Effector CD8-positive, alpha-beta T cell (primary cell): ENCODE data around the gene LSP1.

Source experiments
- DNase-seq: peaks from one replicate; lab custom pipeline; 2025; lab: John Stamatoyannopoulos, UW

LSP1 gene

DNA sequence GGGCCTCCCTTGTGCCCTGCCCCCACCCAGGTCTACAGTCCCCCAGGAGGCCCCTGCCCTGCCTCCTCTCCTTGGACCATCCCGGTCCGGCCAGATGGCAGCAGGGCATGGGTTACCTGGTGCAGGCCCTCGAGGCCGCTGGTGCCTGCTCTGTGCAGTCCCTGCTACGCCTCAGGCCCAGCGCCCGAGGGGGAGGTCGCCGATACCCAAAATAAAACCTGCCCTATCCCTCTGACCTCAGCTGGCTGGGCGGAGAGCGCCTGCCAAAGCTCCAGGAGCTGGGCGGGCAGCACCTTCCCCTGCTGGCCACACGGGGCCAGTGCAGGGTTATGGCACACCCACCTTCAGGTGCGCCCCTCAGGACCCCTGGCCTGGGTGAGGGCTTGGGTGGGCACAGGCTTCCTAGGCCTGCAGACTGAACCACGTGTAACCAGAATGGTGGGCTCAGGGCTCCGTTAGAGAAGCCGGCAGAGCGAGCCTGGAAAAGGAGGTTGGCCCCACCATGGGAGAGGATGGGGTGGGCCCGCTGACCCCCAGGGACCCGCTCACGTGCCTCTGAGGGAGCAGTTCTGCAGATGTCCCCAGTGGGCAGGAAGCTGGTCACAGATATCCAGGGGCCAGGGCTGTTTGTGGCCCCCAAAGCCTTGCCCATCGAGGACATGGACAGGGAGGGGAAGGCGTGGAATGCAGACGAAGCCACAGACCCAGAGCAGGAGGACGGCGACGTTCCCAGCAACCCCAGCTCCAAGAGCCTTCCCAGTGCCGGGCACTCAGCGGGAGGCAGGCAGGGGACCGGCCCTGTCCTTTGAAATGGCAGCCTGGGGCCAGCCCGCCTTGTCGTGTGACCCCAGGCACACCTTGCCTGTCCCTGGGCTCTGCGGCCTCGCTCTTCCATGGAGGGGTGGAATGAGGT, 64.9 kb downstream of the LSP1 start:
- DNase-seq = no peak

DNA sequence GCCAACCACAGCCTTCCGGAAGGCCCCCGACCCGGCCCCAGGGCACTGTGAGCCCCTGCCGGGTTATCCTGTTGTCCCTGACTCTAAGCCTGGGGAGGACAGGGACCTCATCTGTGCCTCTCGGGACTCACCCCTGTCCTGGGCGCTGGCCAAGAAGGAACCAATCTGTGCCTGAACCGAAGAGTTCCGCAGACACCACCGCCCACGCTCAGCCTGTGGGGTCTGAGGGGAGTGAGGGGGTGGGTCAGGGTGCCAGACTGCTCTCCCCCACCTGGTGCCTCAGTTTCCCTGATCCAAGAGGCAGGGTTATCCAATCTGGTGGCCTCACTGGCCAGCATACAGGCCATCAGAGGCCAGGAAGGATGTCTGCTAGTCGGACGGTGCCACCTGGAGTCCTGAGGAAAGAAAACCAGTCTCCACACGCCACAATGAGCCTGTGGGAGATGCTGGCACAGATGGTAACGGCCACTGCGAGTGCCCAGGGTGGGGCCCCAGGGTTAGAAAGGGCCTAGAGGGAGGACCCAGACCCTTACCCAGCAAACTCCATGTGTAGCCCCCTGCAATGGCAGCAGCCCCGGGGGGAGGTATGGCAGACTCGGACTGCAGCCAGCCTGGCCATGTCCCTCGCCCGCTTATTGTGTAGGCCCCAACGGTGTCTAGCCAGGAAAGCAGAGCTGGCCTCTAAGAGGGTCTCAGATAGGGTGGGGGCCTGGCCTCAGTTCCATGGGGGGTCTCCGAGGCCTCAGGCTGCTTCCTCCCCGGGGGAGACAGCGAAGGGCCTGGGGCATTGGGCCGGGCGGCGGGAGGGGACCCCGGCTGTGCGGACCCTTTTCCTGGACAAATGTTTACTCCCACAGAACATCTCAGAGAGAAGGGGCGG, 65.8 kb downstream of the LSP1 start:
- no peak for DNase-seq

DNA sequence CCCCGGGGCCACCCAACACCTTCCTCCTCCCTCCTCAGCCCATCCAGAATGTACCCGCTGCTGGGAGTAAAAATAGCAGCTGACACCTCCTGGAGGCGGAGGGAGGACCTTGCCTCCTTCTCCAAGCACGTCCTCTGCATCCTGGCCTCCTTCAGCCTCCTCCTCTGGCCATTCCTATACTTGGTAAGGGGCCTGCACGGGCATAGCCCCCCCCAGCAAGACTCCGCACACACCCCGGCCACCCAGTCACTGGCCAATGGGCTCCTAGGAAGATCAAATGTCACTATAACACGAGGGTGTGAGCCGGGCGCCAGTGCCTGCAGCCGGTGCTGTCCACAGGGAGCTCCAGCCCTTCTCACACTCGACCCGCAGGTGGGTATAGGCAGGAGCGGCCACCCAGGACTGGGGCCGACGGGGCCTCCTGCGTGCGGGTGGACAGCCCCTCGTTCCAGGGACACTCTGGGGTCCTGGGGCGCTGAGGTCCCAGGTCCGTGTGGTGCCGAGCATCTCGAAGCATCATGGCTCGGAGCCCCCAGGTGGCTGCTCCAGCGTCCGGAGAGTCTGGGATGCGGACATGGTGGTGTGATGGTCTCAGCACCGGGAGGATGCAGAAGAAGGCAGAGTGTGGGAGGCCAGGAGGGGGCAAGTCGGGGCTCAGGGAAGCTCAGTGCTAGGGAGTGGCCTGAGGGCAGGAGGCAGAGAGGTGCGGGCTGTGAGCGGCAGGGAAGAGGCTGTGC, 66.7 kb downstream of the LSP1 start, which contains the start of gene TNNT3:
TSS of gene TNNT3 (plus strand) at position 313 of the 737 bp plus-strand sequence. CDS start 3,172 bp downstream, outside the sequence.
- no peak for DNase-seq

DNA sequence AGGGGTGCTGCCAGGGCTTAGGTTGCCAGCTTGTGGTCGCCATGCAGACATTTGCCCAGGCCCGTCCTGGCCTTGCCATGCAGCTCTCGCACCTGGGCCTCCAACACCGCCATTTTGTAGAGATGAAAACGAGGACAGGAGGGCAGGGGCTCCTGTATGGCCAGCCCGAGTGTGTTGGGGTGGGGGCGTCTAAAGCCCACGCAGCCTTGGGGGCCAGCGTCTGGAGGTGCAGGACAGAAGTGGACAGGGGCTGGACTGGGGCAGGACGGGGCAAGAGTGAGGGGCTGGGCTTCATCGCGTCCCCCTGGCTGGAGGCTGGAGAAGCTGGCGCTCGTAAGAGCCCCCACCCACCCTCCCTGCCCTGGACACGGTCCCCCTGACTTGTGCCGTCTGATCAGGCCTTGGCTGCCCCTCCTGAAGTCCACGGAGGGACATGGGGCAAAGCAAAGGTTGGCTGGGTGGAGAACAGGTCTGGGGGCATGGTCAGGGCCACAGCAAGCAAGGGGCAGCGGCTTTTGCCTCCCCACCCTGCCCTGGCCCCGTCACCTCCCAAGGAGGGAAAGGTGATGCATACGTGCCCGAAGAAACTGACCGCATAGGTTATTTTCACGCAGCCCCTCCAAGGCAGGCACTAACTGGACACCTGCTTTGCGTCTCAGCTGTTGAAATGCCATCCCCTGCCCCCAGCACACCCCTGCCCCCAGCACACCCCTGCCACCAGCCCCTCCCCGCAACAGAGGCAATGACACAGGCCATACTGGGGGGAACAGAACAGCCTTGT, 67.4 kb downstream of the LSP1 start:
- DNase-seq = no peak

DNA sequence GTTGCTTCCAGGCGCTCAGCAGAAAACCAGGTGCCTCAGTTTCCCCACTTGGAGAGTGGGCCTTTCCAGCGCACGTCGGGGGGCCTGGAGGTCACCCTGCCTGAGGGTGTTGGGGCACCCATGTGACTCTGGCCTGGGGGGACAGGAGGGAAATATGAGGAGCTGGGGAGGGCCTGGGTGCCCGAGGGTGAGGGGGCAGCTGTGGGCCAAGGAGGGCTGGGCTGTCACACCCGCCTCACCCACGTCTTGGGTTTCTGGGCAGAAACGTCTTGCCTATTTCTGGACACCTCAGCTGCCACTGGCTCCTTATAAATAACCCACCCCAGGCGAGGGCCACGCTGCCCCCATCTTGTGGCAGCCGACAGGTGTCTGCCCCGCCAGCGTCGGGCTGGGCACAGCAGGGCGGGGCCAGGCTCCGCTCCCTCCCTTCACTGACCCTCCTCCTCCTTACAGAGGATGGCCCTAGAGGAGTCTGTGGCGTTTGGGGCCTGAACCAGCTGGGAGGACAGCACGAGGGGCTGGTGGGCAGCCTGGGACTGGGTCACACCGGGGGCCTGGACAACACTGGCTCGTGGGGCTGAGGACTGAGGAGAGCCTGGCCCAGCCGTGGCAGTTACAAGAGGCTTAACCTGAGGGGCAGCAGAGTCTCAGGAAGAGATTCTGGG, 68.2 kb downstream of the LSP1 start:
- no peak for DNase-seq

DNA sequence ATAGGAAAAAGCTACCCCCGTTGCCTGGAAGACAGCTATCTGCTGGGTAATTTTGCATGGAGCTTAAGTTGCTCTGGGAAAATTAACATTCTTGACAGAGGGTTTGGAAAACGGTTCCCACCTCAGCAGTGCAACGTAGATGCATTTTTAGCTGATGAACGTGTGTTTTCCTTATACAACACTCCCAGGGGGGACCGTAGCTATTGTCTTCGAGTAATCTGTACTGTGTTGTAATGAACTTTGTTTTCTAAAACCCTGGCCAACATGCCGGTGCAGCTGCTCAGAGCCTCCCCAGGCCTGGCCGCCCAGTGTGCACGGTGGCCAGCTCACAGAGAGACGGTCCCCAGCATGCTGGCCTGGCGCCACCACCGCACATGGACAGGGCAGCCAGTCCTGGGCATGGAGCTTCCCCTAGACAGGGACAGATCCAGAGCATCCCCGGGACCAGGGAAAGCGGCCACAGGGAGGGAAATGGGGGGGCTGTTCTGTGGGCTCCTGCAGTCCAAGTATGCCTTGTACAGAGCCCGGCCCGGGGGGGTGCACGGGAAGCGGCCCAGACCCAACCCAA, 68.8 kb downstream of the LSP1 start:
- DNase-seq = no peak

DNA sequence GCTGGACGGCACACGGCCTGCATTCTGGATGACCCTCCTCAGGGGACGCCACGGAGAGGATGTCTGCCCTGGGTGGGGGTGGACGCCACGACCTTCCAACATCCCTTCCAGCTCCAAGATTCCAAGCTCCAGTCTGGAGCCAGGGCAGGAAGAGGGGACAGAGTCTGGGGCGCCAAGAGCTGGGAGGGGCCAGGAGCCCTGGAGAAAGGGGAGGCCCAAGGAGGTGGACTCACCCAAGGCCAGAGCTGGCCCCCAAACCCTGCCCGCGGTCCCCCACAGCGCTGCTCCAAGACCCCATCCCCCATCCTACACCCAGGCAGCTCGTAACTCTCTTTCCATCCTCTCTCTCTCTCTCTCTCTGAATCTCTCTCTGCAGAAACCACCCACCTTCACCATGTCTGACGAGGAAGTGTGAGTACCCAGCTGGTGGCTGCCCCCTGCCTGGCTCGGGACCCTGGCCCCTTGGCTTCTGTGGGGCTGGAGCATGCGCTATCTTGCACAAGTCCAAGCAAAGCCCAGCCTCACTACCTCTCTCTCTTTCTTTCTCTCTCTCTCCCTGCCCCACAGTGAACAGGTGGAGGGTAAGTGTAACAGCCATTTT, 69.7 kb downstream of the LSP1 start:
- DNase-seq = no peak

DNA sequence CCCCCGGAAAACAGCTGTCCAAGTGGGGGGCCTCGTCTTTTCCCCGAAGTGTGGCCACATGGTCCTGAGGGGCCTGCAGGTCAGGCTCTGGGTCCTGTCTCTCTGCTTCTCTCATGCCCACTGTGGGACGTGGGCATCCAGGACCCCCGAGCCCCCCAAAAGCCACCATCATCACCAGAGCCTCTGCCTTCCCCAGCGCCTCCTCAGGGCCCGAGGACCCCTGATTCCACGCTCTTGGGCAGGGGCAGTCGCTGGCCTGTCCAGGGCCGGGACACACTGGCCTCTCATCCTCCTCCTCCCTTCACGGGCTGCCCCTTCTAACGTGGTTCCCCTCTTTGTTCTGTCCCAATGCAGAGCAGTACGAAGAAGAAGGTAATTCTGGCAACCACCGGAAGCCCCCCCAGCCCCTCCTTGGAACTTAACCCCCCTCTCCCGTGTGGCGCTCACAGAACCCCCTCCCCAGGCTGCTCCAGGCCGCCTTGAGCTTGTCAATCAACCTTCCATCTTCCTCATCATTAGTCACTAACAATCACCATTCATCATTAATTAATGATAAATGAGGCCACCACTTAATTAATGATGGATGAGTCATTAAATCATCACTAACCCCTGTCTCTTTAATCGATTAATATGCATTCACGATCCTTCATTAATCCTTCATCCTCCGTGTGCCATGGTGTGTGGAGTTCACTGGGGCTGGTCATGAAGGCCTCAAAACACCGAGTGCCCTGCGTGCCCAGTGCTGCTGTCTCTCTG, 70.5 kb downstream of the LSP1 start:
- DNase-seq = no peak

DNA sequence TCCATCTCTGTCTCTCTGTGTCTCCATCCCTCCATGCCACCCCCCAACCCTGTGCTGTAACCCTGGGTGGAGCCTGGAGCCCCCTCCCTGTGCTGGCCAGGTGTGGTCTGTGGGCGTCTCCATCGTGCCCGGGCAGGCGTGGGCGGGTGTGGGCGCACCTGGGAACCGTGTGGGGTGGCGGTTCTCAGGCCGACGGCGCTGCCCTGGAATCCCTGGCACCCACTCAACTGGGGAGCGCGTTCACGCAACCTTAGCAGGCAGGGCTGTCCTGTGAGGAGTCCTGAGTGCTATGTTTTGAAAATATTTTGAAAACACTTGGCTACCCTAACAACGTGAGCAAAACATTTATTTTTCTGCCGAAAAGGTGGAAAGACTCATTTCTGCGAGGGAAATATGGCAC, 71.3 kb downstream of the LSP1 start:
- no peak for DNase-seq

DNA sequence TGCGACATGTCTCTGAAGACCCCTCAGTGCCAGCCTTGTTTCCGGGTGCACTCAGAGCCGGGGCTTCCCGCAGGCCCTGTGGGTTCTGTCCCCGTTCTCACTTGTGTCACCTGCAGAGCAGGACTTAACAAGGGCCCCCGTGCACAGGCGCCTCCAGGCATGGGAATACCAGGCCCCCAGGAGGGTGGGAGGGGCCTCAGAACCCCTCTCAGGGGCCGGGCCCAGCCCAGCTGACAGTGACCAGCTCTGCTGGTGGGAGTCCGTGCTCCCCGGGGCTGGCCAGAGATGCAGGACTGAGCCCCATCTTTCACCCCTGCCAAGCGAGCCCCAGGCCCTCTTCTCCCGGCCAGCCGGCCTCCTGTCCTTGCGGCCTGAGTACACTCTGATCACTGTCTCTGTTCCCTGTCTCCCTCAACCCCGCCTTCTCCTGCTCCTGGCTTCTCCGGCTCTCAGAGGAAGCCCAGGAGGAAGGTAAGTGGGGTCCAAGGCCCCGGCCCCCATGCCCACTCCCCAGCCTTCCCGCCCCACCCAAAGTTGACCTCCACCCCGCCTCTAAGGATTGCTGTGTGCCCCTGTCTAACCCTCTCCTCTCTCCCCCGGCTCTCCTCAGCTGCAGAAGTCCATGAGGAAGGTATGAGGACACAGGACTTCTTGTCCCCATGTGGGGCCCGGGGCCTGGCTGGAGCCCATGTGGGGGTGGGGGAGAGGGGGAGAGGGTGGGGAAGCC, 71.9 kb downstream of the LSP1 start:
- DNase-seq = no peak

DNA sequence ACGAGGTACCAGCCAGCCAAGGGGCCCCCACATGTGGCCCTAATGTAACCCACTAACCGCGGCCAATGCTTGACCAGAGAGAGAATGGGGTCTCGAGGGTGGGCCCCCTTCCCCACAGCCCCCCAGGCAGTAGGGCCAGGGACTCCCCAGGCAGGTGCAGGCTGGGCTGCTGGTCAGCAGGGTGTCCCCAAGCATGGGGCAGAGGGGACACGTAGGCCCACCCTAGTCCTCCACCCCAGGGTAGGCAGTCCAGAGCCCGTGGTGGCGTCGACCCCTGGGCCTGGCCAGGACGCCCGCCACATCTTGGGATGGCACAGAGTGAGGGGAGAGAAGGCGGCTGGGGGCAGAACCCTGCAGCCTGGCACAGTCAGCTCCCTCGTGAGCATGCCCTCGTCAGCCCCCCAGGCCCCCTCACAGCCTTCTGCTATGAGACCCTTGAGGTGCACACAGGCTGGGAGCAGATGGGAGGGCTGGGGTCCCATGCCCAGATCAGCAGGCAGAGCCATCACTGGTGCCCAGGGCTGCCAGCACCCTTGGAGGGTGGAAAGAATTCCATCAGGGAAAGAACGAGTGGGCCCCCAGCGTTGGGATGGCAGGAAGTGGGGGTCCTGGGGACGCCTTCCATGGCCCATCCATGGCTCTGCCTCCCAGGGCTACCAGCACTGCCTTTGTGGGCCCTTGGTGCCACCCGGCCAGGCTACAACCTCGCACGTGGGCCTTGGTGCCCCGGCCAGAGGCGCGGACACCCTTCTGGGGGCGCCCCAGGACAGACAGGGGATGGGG, 72.7 kb downstream of the LSP1 start:
- DNase-seq = no peak

DNA sequence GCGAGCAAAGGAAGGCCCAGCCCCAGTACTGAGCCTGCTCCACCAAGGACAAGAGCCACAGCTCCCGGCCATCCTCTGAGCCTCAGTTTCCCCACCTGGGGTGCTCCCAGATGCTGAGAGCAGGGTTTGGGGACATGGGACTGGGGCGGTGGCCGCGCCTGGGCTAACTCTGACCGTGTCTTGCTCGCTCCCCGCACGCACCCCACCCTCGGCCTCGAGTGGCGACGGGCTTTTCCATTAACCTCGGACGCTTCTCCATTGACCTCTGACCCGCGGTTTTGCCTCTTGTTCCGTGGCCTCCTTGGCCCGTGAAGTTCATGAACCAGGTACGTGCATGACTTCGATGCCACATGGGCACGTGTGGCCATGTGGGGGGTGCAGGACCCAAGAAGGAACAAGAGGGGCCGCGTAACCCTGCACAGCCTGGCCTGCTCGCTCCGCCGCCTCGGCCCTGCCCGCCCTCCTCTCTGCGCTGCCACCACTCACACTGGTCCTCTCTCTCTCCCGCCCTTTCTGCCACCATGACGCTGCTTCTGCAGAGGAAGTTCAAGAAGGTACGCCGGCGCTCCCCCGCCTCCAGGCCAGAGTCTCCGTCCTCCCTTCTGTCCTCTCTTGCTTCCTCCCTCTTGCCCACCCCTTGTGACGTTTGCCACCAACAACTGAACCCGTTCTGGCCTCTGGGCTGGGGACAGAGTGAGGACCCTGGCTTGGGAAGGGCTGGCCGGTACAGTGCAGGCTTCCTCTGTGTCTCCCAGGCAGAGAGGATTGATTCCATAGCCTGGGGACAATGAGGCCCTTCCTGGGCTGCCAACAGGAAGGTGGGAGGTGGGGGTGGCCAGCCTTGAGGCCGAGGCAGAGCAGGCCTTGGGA, 73.5 kb downstream of the LSP1 start:
- DNase-seq = no peak

DNA sequence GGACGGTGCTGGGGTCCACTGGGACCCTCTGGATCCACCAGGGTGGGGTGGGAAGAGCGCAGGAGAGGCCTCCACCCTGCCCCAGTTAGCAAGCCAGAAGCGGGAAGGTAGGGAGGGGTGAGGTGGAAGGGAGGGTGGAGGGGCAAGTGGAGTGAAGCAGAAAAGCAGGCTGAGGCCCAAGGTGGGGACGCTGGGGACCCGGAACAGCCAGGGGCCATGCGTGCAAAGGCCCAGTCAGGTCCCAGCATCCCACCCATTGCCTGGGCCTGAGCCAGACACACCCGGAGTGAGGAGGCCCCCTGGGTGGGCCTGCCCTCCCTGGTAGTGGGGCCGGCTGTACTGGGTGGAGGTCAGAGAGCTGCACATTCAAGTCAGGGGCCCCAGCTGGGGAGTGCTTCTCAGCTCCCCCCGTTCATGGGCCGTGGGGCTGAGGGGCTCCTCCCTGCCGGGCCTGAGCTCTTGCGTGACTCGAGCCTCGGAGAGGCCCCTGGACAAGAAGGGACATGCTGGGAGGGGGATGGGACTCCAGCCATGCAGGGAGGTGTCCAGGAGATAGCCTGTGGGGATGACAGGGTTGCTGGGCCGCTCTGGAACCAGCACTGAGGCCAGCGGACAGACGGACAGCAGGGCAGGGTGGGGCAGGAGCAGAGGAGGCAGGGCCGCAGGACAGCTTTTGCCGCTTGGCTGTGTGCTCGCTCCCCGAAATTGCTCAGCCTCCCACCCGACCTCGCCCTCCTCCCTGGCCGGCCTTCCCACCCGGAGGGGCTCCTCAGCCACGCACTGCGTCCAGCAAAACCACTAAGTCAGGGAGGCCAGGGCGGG, 74.4 kb downstream of the LSP1 start:
- DNase-seq = no peak

DNA sequence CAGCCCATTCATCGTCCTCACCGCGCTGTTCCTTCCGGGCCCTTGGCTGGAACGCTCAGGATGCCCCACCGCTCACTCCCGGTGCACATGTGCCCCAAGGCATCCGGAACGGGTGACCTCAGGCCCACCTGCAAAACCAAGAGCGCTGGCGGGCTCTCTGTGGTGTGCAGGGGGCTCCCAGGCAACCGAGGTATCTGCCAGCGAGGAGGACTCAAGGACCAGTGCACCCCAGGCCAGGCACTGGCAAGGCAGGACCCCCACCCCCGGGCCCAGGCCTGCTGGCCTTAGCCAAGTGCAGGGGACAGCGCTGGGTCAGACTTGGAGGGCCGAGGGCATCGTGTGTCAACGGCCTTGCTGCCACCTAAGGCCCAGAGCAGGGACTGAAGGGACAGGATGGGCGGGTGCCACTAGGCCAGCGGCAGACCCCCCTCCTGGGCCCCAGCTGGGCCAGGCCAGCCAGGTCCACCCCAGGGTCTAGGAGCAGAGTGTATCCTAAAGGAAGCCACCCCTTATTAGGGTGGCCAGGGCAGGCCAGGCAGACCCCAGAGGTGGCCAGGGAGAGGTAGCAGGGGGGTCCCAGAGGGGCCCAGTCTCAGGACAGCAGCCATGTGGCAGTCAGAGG, 75.1 kb downstream of the LSP1 start:
- DNase-seq = no peak

DNA sequence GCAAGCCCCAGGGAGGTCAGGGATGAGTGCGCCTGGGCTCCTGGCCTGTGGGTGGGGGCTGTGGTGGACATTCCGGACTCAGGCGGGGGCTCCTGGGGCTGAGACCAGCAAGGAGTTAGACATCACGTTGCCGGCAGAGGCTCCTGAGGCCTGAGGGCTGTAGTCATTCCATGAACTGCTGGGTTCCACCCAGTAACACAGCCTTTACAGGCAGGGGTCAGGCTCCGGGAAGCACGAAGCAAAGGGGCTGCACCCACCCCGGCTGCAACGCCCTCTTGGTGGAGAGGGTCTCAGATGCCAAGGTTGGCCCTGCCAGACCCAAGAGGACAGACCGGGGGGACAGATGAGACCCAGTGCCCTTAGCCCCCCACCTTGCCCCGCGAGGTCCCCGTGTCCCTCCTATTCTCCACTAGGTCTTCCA, 75.6 kb downstream of the LSP1 start:
- no peak for DNase-seq
